Uterus (tissue), 4 donors: Measurements from ENCODE around the gene CUL4A. TPM values are rescaled to one million over a fixed set of nuclear protein-coding genes. Genes with fewer than 3 reads are reported as not detected.
"Not testable (repeated sequence)": the region's sequence is repeated elsewhere in the genome, so short reads cannot be mapped to it uniquely, and the experiment has no call there.

Experiments used
- DNase-seq, 2 donors: peaks; one replicate each; pipeline ENCODE4 v3.0.0-alpha.2; 2019 to 2020
- H3K27ac ChIP-seq, 2 donors: fragments of 200-600 bp; sonication (generic); 1 replicate in 1 of 2; 2 replicates in 1 of 2; pipeline ENCODE4 v1.5.1; 2016 to 2018
- H3K27me3 ChIP-seq, 2 donors: fragments of 200-600 bp; sonication (generic); one replicate each; pipeline ENCODE4 v1.5.1; 2018 to 2019; ENCODE audit warnings: control low read depth in 1 of 2
- H3K36me3 ChIP-seq, 2 donors: fragments of 200-600 bp; sonication (generic); one replicate each; pipeline ENCODE4 v1.5.1; 2019; ENCODE audit warnings: control low read depth in 1 of 2
- H3K4me1 ChIP-seq, 2 donors: fragments of 200-600 bp; sonication (generic); one replicate each; pipeline ENCODE4 v1.5.1; 2018 to 2019; ENCODE audit warnings: control low read depth in 1 of 2
- H3K4me3 ChIP-seq, 2 donors: fragments of 200-600 bp; sonication (generic); 1 replicate in 1 of 2; 2 replicates in 1 of 2; pipeline ENCODE4 v1.5.1; 2018 to 2019; ENCODE audit warnings: mild to moderate bottlenecking in 1 of 2
- H3K9me3 ChIP-seq, 2 donors: fragments of 200-600 bp; sonication (generic); one replicate each; pipeline ENCODE4 v1.5.1; 2019; ENCODE audit warnings: control low read depth in 1 of 2
- CTCF ChIP-seq, 4 experiments: fragments of 200-600 bp in 2 of 4; fragments of 450-650 bp in 2 of 4; sonication (generic) in 2 of 4; IDR thresholded peaks; one replicate each; pipeline ENCODE4 v1.5.1; 2016 to 2019; ENCODE audit warnings: antibody characterized with exemption in 4 of 4, mild to moderate bottlenecking in 2 of 4, moderate library complexity in 1 of 4
- POLR2A ChIP-seq, 2 donors: fragments of 450-650 bp; IDR thresholded peaks; one replicate each; pipeline ENCODE4 v1.6.1; 2016; ENCODE audit warnings: antibody characterized with exemption in 2 of 2, mild to moderate bottlenecking in 1 of 2, moderate library complexity in 1 of 2
- intact Hi-C: fragments of 100-400 bp; cut with DNase I; formaldehyde crosslinking; loops from one replicate; pipeline ENCODE4 v1.15.1; 2023; ENCODE audit warnings: low total_unique reads
- total RNA-seq, 4 donors: library from RNA; depleted of rRNA in 3 of 4; stranded (reverse); fragments of >200 nt in 3 of 4; gene quantifications; one replicate each; pipeline versions ENCODE4 v1.1.0 to v1.2.4, GENCODE V29; 2014 to 2023
- donor health status: DM: yes; HTN: yes; CAD: no.

Gene CUL4A
- total RNA-seq, 4 donors from 2014 or later = 34.3 to 110 (median 66.1) TPM

DNA sequence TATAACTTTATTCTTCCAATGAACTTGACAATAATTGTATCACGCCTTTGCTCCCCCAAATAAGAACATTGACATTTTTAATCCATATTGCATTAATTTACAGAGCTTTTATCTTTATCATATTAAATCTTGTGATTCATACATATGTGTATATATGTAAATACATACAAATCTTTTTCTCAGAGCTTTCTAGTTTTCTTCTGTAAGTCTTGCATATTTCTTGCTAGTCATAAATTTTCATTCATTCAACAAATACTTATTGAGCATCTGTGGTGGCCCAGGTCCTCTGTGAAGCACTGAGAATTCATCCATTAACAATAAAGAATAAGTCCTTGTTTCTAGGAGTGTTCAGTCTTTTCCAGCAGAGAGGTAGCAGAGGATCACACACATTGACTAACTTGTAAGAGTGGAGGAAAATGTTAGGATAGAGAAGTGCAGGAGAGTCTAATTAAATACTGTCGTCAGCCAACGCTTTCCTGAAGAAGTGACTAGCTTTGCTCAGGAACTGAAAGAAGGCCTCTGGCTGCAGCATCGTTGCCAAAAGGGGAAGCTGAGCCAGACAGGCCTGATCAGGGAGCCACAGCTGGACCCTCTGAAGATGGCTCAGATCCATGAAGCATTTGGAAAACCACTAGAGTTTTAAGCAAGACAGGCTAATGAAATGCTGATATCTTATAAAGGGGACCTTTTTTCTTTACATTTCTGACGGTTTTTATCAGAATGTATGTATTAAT lies 49.1 kb downstream of the CUL4A start:
- intact Hi-C loops = no loop called here
- no peak overlapping the region for H3K4me3 ChIP-seq
- DNase-seq = no peak
- H3K27me3 ChIP-seq = no peaks in the 10 kb centered on the region
- H3K27ac ChIP-seq = no peak overlapping the region
- H3K36me3 ChIP-seq = no peaks in the 10 kb centered on the region
- no peak for TF ChIP-seq CTCF (IDR thresholded peaks at IDR 0.05)
- TF ChIP-seq POLR2A (IDR thresholded peaks at IDR 0.05) = no peak
- no peaks in the 10 kb centered on the region for H3K4me1 ChIP-seq
- H3K9me3 ChIP-seq = no peaks in the 10 kb centered on the region

- no peak for TF ChIP-seq POLR2A (IDR thresholded peaks at IDR 0.05)
- no peak for TF ChIP-seq CTCF (IDR thresholded peaks at IDR 0.05)
- H3K4me3 ChIP-seq = no peak overlapping the region
- no peaks in the 10 kb centered on the region for H3K4me1 ChIP-seq
- H3K36me3 ChIP-seq = no peaks in the 10 kb centered on the region
- intact Hi-C loops = no loop called here
- no peak for DNase-seq
- no peaks in the 10 kb centered on the region for H3K27me3 ChIP-seq
- no peaks in the 10 kb centered on the region for H3K9me3 ChIP-seq
- H3K27ac ChIP-seq = no peak overlapping the region
Observed at GRCh38 chr13:113260996-113261395, 51.6 kb downstream of the CUL4A start.

- H3K27me3 ChIP-seq, H3K4me3 ChIP-seq, intact Hi-C loops, DNase-seq, H3K36me3 ChIP-seq, H3K4me1 ChIP-seq, H3K9me3 ChIP-seq, H3K27ac ChIP-seq: not testable (repeated sequence)
Observed at GRCh38 chr13:113263016-113263415, 53.6 kb downstream of the CUL4A start.

GRCh38 chr13:113267642-113268405 lies 58.4 kb downstream of the CUL4A start:
- no peak for TF ChIP-seq POLR2A (IDR thresholded peaks at IDR 0.05)
- no peak for TF ChIP-seq CTCF (IDR thresholded peaks at IDR 0.05)
- no peak for DNase-seq
- no peaks in the 10 kb centered on the region for H3K9me3 ChIP-seq
- no peaks in the 10 kb centered on the region for H3K27me3 ChIP-seq
- intact Hi-C loops = no loop called here
- no peak overlapping the region for H3K27ac ChIP-seq
- no peaks in the 10 kb centered on the region for H3K4me1 ChIP-seq
- H3K36me3 ChIP-seq = no peaks in the 10 kb centered on the region
- H3K4me3 ChIP-seq = no peak overlapping the region

- no peak overlapping the region for H3K27ac ChIP-seq
- H3K4me3 ChIP-seq = no peak overlapping the region
- H3K36me3 ChIP-seq = no peaks in the 10 kb centered on the region
- no peaks in the 10 kb centered on the region for H3K4me1 ChIP-seq
- H3K9me3 ChIP-seq = no peaks in the 10 kb centered on the region
- no peak for DNase-seq
- H3K27me3 ChIP-seq = no peaks in the 10 kb centered on the region
- no peak for TF ChIP-seq POLR2A (IDR thresholded peaks at IDR 0.05)
- TF ChIP-seq CTCF (IDR thresholded peaks at IDR 0.05) = no peak
- intact Hi-C loops = no loop called here
Observed at GRCh38 chr13:113272031-113272430, 62.6 kb downstream of the CUL4A start.
